Measurements from ENCODE around the gene NRXN2. TPM values are rescaled to one million over a fixed set of nuclear protein-coding genes. Genes with fewer than 3 reads are reported as not detected.

Gene NRXN2
- total and polyA plus RNA-seq, 2 donors (not counting 3 experiments of a cell fraction or from before 2014, with no cell fraction given): not detected

DNA sequence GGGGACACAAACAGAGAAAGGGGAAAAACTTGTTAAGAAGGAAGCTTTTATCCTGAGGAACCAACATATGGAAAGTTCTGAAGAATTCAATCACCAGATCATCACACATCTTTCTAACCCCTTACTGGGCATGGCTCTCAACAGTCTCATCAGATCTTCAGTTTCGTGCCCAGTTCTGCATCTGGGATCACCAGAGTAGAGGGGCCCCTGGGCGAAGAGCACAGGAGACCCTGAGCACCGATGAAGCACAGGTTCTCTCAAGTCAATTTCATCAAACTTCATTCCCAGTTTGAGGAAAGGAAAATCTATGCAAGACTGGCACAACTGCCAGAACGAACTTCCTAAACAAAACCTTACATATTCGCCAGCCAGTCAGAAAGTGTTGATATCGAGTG is 45.3 kb upstream of the NRXN2 start:
- H3K27ac ChIP-seq (ENCODE audit: insufficient read depth, low read depth, low read length): no peak overlapping the region
- H2AFZ ChIP-seq (ENCODE audit: low read depth, low read length): no peak overlapping the region
- no peak overlapping the region for H3K4me2 ChIP-seq (ENCODE audit: insufficient read depth, low read length)
- H3K4me1 ChIP-seq (ENCODE audit: control insufficient read depth, extremely low read depth, insufficient read depth, low read length): peaks cover 31% of the 10 kb centered on the region
- dilution Hi-C loops (cut with MboI; ENCODE audit: extremely low pct_ligation_motif_present, low sequenced_read_pairs) (no loop called here), intact Hi-C loops (cut with micrococcal nuclease) (no loop called here)
- H4K20me1 ChIP-seq (replicated peaks; ENCODE audit: control insufficient read depth, extremely low read depth, insufficient read depth, low read length): peaks cover 13% of the 10 kb centered on the region
- H3K9ac ChIP-seq (replicated peaks; ENCODE audit: extremely low read depth, insufficient read depth, low read length): no peak overlapping the region
- FAIRE-seq (no peak), DNase-seq (ENCODE audit: low read depth, low spot score) (no peak)
- BruUV-seq (replicated peaks): no TSS peak
- ChIA-PET CTCF (interaction anchor here (0.7 to 1.1 kb wide), 2 partner anchors 13 to 79 kb away, joined by 3 to 5 read pairs; no protein-coding TSS in a partner anchor), POLR2A (no interaction called here)
- no peaks in the 10 kb centered on the region for H3K27me3 ChIP-seq (ENCODE audit: control insufficient read depth in 2 of 2, insufficient read depth in 2 of 2, low read length in 2 of 2)
- TF ChIP-seq POLR2AphosphoS5 (IDR thresholded peaks at IDR 0.05; ENCODE audit: insufficient read depth, low read depth, low read length) (no peak), GATA2 (IDR thresholded peaks at IDR 0.05; ENCODE audit: insufficient read depth, insufficient read length, low read depth, low read length) (no peak), MYC (IDR thresholded peaks at IDR 0.05; ENCODE audit: low read depth, low read length) (no peak), JUN (IDR thresholded peaks at IDR 0.05; ENCODE audit: borderline replicate concordance, insufficient read depth, insufficient read length, low read depth) (no peak), MAX (IDR thresholded peaks at IDR 0.05; ENCODE audit: insufficient read depth, insufficient read length) (no peak), FOS (IDR thresholded peaks at IDR 0.05; ENCODE audit: borderline replicate concordance, insufficient read depth, low read length) (no peak), POLR2A (IDR thresholded peaks at IDR 0.05; ENCODE audit: low read depth, low read length) (no peak)
- TF ChIP-seq, protein P1, sequence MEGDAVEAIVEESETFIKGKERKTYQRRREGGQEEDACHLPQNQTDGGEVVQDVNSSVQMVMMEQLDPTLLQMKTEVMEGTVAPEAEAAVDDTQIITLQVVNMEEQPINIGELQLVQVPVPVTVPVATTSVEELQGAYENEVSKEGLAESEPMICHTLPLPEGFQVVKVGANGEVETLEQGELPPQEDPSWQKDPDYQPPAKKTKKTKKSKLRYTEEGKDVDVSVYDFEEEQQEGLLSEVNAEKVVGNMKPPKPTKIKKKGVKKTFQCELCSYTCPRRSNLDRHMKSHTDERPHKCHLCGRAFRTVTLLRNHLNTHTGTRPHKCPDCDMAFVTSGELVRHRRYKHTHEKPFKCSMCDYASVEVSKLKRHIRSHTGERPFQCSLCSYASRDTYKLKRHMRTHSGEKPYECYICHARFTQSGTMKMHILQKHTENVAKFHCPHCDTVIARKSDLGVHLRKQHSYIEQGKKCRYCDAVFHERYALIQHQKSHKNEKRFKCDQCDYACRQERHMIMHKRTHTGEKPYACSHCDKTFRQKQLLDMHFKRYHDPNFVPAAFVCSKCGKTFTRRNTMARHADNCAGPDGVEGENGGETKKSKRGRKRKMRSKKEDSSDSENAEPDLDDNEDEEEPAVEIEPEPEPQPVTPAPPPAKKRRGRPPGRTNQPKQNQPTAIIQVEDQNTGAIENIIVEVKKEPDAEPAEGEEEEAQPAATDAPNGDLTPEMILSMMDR (IDR thresholded peaks at IDR 0.05; ENCODE audit: extremely low read depth in 1 of 2, insufficient read depth in 1 of 2, low read depth in 1 of 2, low read length in 2 of 2): no peak
- H3K79me2 ChIP-seq (ENCODE audit: control insufficient read depth, insufficient read depth, low read length): peaks cover 66% of the 10 kb centered on the region
- no peaks in the 10 kb centered on the region for H3K9me1 ChIP-seq (replicated peaks; ENCODE audit: control insufficient read depth, extremely low read depth, insufficient read depth, low read length)
- H3K36me3 ChIP-seq (ENCODE audit: control insufficient read depth in 2 of 2, extremely low read depth in 1 of 2, insufficient read depth in 2 of 2, low read length in 2 of 2): peaks cover 68 to 72% of the 10 kb centered on the region in 2 experiments
- H3K9me3 ChIP-seq (replicated peaks; ENCODE audit: control insufficient read depth, insufficient read depth, low read length): no peaks in the 10 kb centered on the region
- no peak overlapping the region for H3K4me3 ChIP-seq (replicated peaks in 1 of 3; ENCODE audit: insufficient read depth in 1 of 3, low read depth in 1 of 3, low read length in 3 of 3)

Measured in endothelial cell of umbilical vein (primary cell).